Measurements from ENCODE around the gene ADAMTS16.

The ADAMTS16 gene

GRCh38 chr5:5297432-5298067 lies 157.4 kb downstream of the ADAMTS16 start:
- TF ChIP-seq, protein P1, sequence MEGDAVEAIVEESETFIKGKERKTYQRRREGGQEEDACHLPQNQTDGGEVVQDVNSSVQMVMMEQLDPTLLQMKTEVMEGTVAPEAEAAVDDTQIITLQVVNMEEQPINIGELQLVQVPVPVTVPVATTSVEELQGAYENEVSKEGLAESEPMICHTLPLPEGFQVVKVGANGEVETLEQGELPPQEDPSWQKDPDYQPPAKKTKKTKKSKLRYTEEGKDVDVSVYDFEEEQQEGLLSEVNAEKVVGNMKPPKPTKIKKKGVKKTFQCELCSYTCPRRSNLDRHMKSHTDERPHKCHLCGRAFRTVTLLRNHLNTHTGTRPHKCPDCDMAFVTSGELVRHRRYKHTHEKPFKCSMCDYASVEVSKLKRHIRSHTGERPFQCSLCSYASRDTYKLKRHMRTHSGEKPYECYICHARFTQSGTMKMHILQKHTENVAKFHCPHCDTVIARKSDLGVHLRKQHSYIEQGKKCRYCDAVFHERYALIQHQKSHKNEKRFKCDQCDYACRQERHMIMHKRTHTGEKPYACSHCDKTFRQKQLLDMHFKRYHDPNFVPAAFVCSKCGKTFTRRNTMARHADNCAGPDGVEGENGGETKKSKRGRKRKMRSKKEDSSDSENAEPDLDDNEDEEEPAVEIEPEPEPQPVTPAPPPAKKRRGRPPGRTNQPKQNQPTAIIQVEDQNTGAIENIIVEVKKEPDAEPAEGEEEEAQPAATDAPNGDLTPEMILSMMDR (IDR thresholded peaks at IDR 0.05; ENCODE audit: low read depth, low read length) = no peak
- DNase-seq = no peak
- H3K36me3 ChIP-seq = no peaks in the 10 kb centered on the region
- H3K27ac ChIP-seq = no peak overlapping the region
- H3K4me3 ChIP-seq (ENCODE audit: low read depth, low read length) = no peak overlapping the region
- no peaks in the 10 kb centered on the region for H3K9me3 ChIP-seq (ENCODE audit: severe bottlenecking)
- H3K27me3 ChIP-seq (ENCODE audit: insufficient read depth, low read depth, severe bottlenecking) = peaks cover 64% of the 10 kb centered on the region

GRCh38 chr5:5298068-5298633 lies 158.0 kb downstream of the ADAMTS16 start:
- Histone ChIP-seq H3K4me3 (ENCODE audit: low read depth, low read length) (no peak overlapping the region), H3K9me3 (ENCODE audit: severe bottlenecking) (no peaks in the 10 kb centered on the region), H3K27ac (no peak overlapping the region), H3K36me3 (no peaks in the 10 kb centered on the region), H3K27me3 (ENCODE audit: insufficient read depth, low read depth, severe bottlenecking) (peaks cover 64% of the 10 kb centered on the region)
- DNase-seq = no peak
- TF ChIP-seq, protein P1 (IDR thresholded peaks at IDR 0.05; ENCODE audit: low read depth, low read length) = no peak

DNA sequence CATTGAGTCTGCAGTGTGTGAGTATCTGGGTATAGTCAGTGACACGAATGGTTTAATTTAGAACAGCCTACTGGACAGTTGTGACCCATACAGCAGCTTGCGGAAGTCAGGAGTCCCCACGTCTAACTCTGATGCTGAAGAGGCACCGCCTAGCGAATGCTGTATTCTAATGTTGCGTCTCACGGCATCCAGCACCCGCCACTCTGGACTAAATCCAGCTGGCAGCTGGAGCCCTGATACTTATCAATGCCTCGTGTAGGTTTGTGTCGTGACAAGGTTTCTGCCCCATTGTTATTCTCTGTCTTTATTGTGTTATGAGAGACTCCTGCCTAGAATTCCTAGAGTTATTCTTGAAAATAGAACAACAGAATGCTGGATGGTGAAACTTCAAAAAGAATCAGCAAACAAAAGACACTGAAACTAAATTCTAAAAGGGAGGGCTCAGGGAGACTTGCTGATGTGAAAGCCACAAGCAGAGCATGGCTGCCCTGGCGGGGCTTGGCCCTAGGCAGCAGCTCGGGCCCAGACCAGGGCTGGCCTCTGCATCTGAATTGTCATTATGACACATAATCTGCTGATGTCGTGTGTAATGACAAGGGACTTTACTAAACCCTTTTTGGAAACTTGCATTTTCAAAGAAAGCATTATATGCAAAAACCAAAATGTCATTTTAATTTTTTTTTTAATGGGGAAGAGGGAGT lies 158.9 kb downstream of the ADAMTS16 start:
- Histone ChIP-seq H3K27me3 (ENCODE audit: insufficient read depth, low read depth, severe bottlenecking) (peaks cover 61% of the 10 kb centered on the region), H3K4me3 (ENCODE audit: low read depth, low read length) (no peak overlapping the region), H3K27ac (no peak overlapping the region), H3K9me3 (ENCODE audit: severe bottlenecking) (no peaks in the 10 kb centered on the region), H3K36me3 (no peaks in the 10 kb centered on the region)
- TF ChIP-seq, protein P1 (IDR thresholded peaks at IDR 0.05; ENCODE audit: low read depth, low read length) = no peak
- DNase-seq = no peak

DNA sequence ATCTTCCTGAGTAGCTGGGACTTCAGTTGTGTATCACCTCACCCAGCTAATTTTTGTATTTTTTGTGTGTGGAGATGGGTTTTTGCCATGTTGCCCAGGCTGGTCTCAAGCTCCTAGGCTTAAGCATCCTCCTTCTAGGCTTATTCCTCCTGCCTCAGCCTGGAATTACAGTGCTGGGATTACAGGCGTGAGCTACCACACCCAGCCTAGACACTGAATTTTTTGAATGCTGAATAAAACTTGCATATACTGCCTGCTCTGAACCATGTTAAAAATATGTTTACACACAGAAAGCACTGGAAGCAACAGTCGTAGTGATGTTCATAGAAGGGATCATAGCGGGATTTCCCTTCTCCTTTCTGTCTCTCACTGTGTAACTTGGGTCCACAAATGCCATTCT lies 161.0 kb downstream of the ADAMTS16 start:
- no peak for DNase-seq

DNA sequence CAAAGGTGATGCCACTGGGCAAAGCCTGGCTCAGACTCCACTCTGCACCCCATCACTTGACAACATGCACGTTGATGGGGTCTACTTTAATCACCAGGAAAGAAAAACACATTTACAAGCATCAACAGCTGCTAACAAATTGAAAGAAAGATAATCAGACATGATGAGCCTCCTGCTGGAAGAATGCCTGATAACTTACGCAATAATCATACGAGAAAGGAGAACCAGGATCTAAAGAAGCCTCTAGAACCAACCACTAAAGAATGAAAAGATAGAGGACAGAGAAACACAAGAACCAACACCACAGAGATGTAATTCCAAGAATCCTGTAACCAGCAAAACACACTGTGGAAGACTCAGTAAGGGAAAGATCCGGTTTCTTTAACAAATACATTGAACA lies 162.1 kb downstream of the ADAMTS16 start:
- no peak for DNase-seq
- Histone ChIP-seq H3K27me3 (ENCODE audit: insufficient read depth, low read depth, severe bottlenecking) (peaks cover 35% of the 10 kb centered on the region), H3K9me3 (ENCODE audit: severe bottlenecking) (no peaks in the 10 kb centered on the region), H3K36me3 (no peaks in the 10 kb centered on the region), H3K4me3 (ENCODE audit: low read depth, low read length) (no peak overlapping the region), H3K27ac (no peak overlapping the region)
- TF ChIP-seq, protein P1 (IDR thresholded peaks at IDR 0.05; ENCODE audit: low read depth, low read length) = no peak

More for the DNA sequence above, 161.0 kb downstream of the ADAMTS16 start:
- TF ChIP-seq, protein P1 (IDR thresholded peaks at IDR 0.05; ENCODE audit: low read depth, low read length) = no peak
- Histone ChIP-seq H3K9me3 (ENCODE audit: severe bottlenecking) (no peaks in the 10 kb centered on the region), H3K4me3 (ENCODE audit: low read depth, low read length) (no peak overlapping the region), H3K27ac (no peak overlapping the region), H3K27me3 (ENCODE audit: insufficient read depth, low read depth, severe bottlenecking) (peaks cover 44% of the 10 kb centered on the region), H3K36me3 (no peaks in the 10 kb centered on the region)
